Ectodermal cell (in vitro differentiated cells): ENCODE data around the gene NSRP1.

Source experiments
- H3K27ac ChIP-seq: 2 replicates; pipeline ENCODE4 v1.7.0; 2013; ENCODE audit warnings: mild to moderate bottlenecking, low read depth, low read length; ENCODE audit not compliant: insufficient read depth, poor library complexity, severe bottlenecking
- H3K27me3 ChIP-seq: 2 replicates; pipeline ENCODE4 v1.7.0; 2013; ENCODE audit warnings: mild to moderate bottlenecking, low read length; ENCODE audit not compliant: insufficient read depth, control insufficient read depth, poor library complexity, severe bottlenecking
- H3K36me3 ChIP-seq: one replicate; pipeline ENCODE4 v1.7.0; 2013; ENCODE audit warnings: low read length; ENCODE audit not compliant: control insufficient read depth, insufficient read depth
- H3K4me1 ChIP-seq: one replicate; pipeline ENCODE4 v1.7.0; 2013; ENCODE audit warnings: low read length; ENCODE audit not compliant: control insufficient read depth, insufficient read depth
- H3K4me3 ChIP-seq: 2 replicates; pipeline ENCODE4 v1.7.0; 2013; ENCODE audit warnings: low read depth, low read length, control low read depth; ENCODE audit not compliant: insufficient read depth
- H3K9me3 ChIP-seq: 2 replicates; pipeline ENCODE4 v1.7.0; 2013; ENCODE audit warnings: mild to moderate bottlenecking, low read length, moderate library complexity; ENCODE audit not compliant: control insufficient read depth
- whole genome bisulfite sequencing, 2 experiments: methylation state at CpG; one replicate each; pipeline ENCODE4 v1.1.7; 2013; ENCODE audit warnings: missing lambda C conversion rate in 2 of 2; 5-methylcytosine and 5-hydroxymethylcytosine counted together

Gene NSRP1

GRCh38 chr17:30174556-30174955, 57.9 kb downstream of the NSRP1 start:
- H3K9me3 ChIP-seq = no peaks in the 10 kb centered on the region
- no peak overlapping the region for H3K27ac ChIP-seq
- no peaks in the 10 kb centered on the region for H3K27me3 ChIP-seq
- 100% methylated on average over 1 of the region's 1 CpG for WGBS, 2 experiments
- no peaks in the 10 kb centered on the region for H3K4me1 ChIP-seq
- H3K36me3 ChIP-seq = peaks cover 11% of the 10 kb centered on the region
- H3K4me3 ChIP-seq = no peak overlapping the region

GRCh38 chr17:30176855-30177254, 60.2 kb downstream of the NSRP1 start:
- H3K4me1 ChIP-seq = no peaks in the 10 kb centered on the region
- H3K9me3 ChIP-seq = no peaks in the 10 kb centered on the region
- H3K36me3 ChIP-seq = peaks cover 34% of the 10 kb centered on the region
- H3K27me3 ChIP-seq = no peaks in the 10 kb centered on the region
- 93 to 97% methylated on average over 5 of the region's 5 CpGs for WGBS, 2 experiments
- H3K27ac ChIP-seq = no peak overlapping the region
- H3K4me3 ChIP-seq = no peak overlapping the region

GRCh38 chr17:30186761-30187160, 70.1 kb downstream of the NSRP1 start:
- Histone ChIP-seq H3K9me3 (no peaks in the 10 kb centered on the region), H3K27me3 (no peaks in the 10 kb centered on the region), H3K4me1 (no peaks in the 10 kb centered on the region), H3K36me3 (peaks cover 14% of the 10 kb centered on the region), H3K4me3 (no peak overlapping the region), H3K27ac (no peak overlapping the region)
- WGBS, 2 experiments = 93% methylated on average over 1 of the region's 1 CpG; no CpG with 5 or more reads in 1 of the 2 experiments

GRCh38 chr17:30187573-30187972, 71.0 kb downstream of the NSRP1 start:
- Histone ChIP-seq H3K27ac (no peak overlapping the region), H3K27me3 (no peaks in the 10 kb centered on the region), H3K36me3 (peaks cover 8% of the 10 kb centered on the region), H3K4me1 (no peaks in the 10 kb centered on the region), H3K9me3 (no peaks in the 10 kb centered on the region), H3K4me3 (no peak overlapping the region)
- WGBS, 2 experiments = 94 to 100% methylated on average over 2 of the region's 2 CpGs

- H3K27me3 ChIP-seq = no peaks in the 10 kb centered on the region
- H3K9me3 ChIP-seq = no peaks in the 10 kb centered on the region
- no peak overlapping the region for H3K4me3 ChIP-seq
- WGBS, 2 experiments = 86 to 97% methylated on average over 4 to 5 of the region's 5 CpGs
- no peak overlapping the region for H3K27ac ChIP-seq
- no peaks in the 10 kb centered on the region for H3K4me1 ChIP-seq
- peaks cover 8% of the 10 kb centered on the region for H3K36me3 ChIP-seq
Measured at GRCh38 chr17:30188211-30188939, 71.8 kb downstream of the NSRP1 start.

- Histone ChIP-seq H3K27me3 (no peaks in the 10 kb centered on the region), H3K9me3 (no peaks in the 10 kb centered on the region), H3K4me3 (no peak overlapping the region), H3K36me3 (no peaks in the 10 kb centered on the region), H3K4me1 (no peaks in the 10 kb centered on the region), H3K27ac (no peak overlapping the region)
- 90 to 94% methylated on average over 2 of the region's 2 CpGs for WGBS, 2 experiments
Measured at GRCh38 chr17:30191072-30191471, 74.5 kb downstream of the NSRP1 start.

- H3K36me3 ChIP-seq = no peaks in the 10 kb centered on the region
- H3K4me1 ChIP-seq = no peaks in the 10 kb centered on the region
- H3K27me3 ChIP-seq = no peaks in the 10 kb centered on the region
- H3K9me3 ChIP-seq = no peaks in the 10 kb centered on the region
- WGBS, 2 experiments = 91 to 96% methylated on average over 1 to 3 of the region's 3 CpGs
- H3K27ac ChIP-seq = no peak overlapping the region
- no peak overlapping the region for H3K4me3 ChIP-seq
Measured at GRCh38 chr17:30196504-30196903, 79.9 kb downstream of the NSRP1 start.

GRCh38 chr17:30197416-30197815, 80.8 kb downstream of the NSRP1 start:
- Histone ChIP-seq H3K27ac (no peak overlapping the region), H3K4me1 (no peaks in the 10 kb centered on the region), H3K4me3 (no peak overlapping the region), H3K9me3 (no peaks in the 10 kb centered on the region), H3K36me3 (no peaks in the 10 kb centered on the region), H3K27me3 (no peaks in the 10 kb centered on the region)
- WGBS, 2 experiments = 91 to 92% methylated on average over 4 of the region's 4 CpGs

- 85 to 95% methylated on average over 5 of the region's 5 CpGs for WGBS, 2 experiments
- Histone ChIP-seq H3K9me3 (no peaks in the 10 kb centered on the region), H3K4me1 (no peaks in the 10 kb centered on the region), H3K27ac (no peak overlapping the region), H3K27me3 (no peaks in the 10 kb centered on the region), H3K4me3 (no peak overlapping the region), H3K36me3 (no peaks in the 10 kb centered on the region)
Measured at GRCh38 chr17:30199600-30199999, 83.0 kb downstream of the NSRP1 start.

GRCh38 chr17:30200106-30200505, 83.5 kb downstream of the NSRP1 start:
- no peaks in the 10 kb centered on the region for H3K9me3 ChIP-seq
- WGBS, 2 experiments = 94 to 95% methylated on average over 10 of the region's 10 CpGs
- H3K4me1 ChIP-seq = no peaks in the 10 kb centered on the region
- H3K36me3 ChIP-seq = no peaks in the 10 kb centered on the region
- H3K27me3 ChIP-seq = no peaks in the 10 kb centered on the region
- H3K27ac ChIP-seq = no peak overlapping the region
- no peak overlapping the region for H3K4me3 ChIP-seq
